Transverse colon (tissue), 4 donors: ENCODE results near the gene TRIP6. TPM values are rescaled to one million over a fixed set of nuclear protein-coding genes. Genes with fewer than 3 reads are reported as not detected.

ENCODE experiments used
- small RNA-seq, 4 donors: library from RNA; depleted of rRNA; stranded (forward); fragments of <200 nt; gene quantifications; one replicate each; pipeline ENCODE3, GENCODE V24; 2016
- total RNA-seq, 4 donors: library from RNA; depleted of rRNA; stranded (reverse); fragments of >200 nt; gene quantifications; one replicate each; pipeline ENCODE4 v1.1.0, GENCODE V29; 2016

Gene TRIP6
- total RNA-seq, 4 donors from 2014 or later, result 10.9 to 24.3 (median 21.2) TPM

Small RNA genes within 50 kb of the gene (small RNA-seq; reads per million reads assigned to genes)
- gene RN7SL549P, result 0 reads per million in 4 donors
- 0 reads per million in 4 donors for gene RN7SL750P

Other genes starting within 250 kb of the TRIP6 start
- under 1 TPM in 3 of 4 donors, not detected in 1; 0.60 to 0.68 (median 0.64) TPM for gene TFR2, start 225.8 kb upstream of the TRIP6 start, total RNA-seq
- gene ACTL6B, start 210.9 kb upstream of the TRIP6 start, total RNA-seq, result not detected
- 100 to 1,000 TPM; 192 to 301 (median 246) TPM for gene GNB2, start 193.6 kb upstream of the TRIP6 start, total RNA-seq
- 100 to 1,000 TPM in 1 of 4 donors, 10 to 100 TPM in 3; 25.4 to 104 (median 51.8) TPM for gene GIGYF1, start 173.1 kb upstream of the TRIP6 start, total RNA-seq
- 10 to 100 TPM; 10.7 to 58.7 (median 34.1) TPM for gene POP7, start 161.3 kb upstream of the TRIP6 start, total RNA-seq
- gene EPO, start 146.9 kb upstream of the TRIP6 start, total RNA-seq, result not detected
- not detected for gene ZAN, start 133.8 kb upstream of the TRIP6 start, total RNA-seq
- 10 to 100 TPM; 23.2 to 95.5 (median 43.5) TPM for gene EPHB4, start 39.9 kb upstream of the TRIP6 start, total RNA-seq
- gene SLC12A9, start 14.7 kb upstream of the TRIP6 start, total RNA-seq, result 10 to 100 TPM; 21.0 to 46.2 (median 23.1) TPM
- gene SRRT, start 7.7 kb downstream of the TRIP6 start, total RNA-seq, result 100 to 1,000 TPM in 2 of 4 donors, 10 to 100 TPM in 2; 64.6 to 217 (median 103) TPM
- 10 to 100 TPM in 1 of 4 donors, 1 to 10 TPM in 2, not detected in 1; 1.3 to 19.1 (median 3.7) TPM for gene UFSP1, start 22.3 kb downstream of the TRIP6 start, total RNA-seq
- gene ACHE, start 28.5 kb downstream of the TRIP6 start, total RNA-seq, result 10 to 100 TPM in 3 of 4 donors, 1 to 10 TPM in 1; 3.8 to 29.9 (median 14.3) TPM
- gene MUC3A, start 82.1 kb downstream of the TRIP6 start, total RNA-seq, result 100 to 1,000 TPM in 1 of 4 donors, 10 to 100 TPM in 3; 11.7 to 233 (median 64.7) TPM
- 1,000 to 10,000 TPM in 1 of 4 donors, 100 to 1,000 TPM in 2, 10 to 100 TPM in 1; 90.2 to 2,095 (median 445) TPM for gene MUC12, start 102.2 kb downstream of the TRIP6 start, total RNA-seq
- gene MUC17, start 152.7 kb downstream of the TRIP6 start, total RNA-seq, result 100 to 1,000 TPM in 1 of 4 donors, 10 to 100 TPM in 2, under 1 TPM in 1; 0.80 to 102 (median 20.0) TPM
- gene TRIM56, start 218.1 kb downstream of the TRIP6 start, total RNA-seq, result 10 to 100 TPM; 23.8 to 50.0 (median 35.1) TPM